WTC11 (cell line): ENCODE data around the gene RPL29. TPM values are rescaled to one million over a fixed set of nuclear protein-coding genes. Genes with fewer than 3 reads are reported as not detected.

Experiments used
- ATAC-seq: fragments of 200-7000 bp; cut with Tn5 transposase; 2 replicates; pipeline ENCODE4 v1.10.0; 2021; ENCODE audit warnings: mild to moderate bottlenecking, moderate library complexity
- CTCF ChIA-PET: fragments of 300-600 bp; sonication (Branson Sonifier 250); formaldehyde crosslinking; loops from one replicate; lab custom pipeline; 2021; ENCODE audit warnings: antibody characterized with exemption; lab: Charles Lee
- POLR2A ChIA-PET: fragments of 350-600 bp; sonication (Branson Sonifier 250); formaldehyde crosslinking; loops from one replicate; lab custom pipeline; 2021; ENCODE audit warnings: antibody characterized with exemption; lab: Charles Lee
- DNase-seq: peaks from one replicate; pipeline ENCODE4 v3.0.0; 2021; ENCODE audit warnings: low spot score
- H3K27ac Mint-ChIP-seq: 2 replicates; pipeline ENCODE4 v1.8.0; 2021; ENCODE audit warnings: mixed read lengths
- H3K27me3 Mint-ChIP-seq: 2 replicates; pipeline ENCODE4 v1.8.0; 2021; ENCODE audit warnings: low read depth, mild to moderate bottlenecking, moderate library complexity, mixed read lengths
- H3K36me3 Mint-ChIP-seq: 2 replicates; pipeline ENCODE4 v1.8.0; 2021; ENCODE audit warnings: mixed read lengths
- H3K4me1 Mint-ChIP-seq: 2 replicates; pipeline ENCODE4 v1.8.0; 2022; ENCODE audit warnings: mixed read lengths
- H3K4me3 Mint-ChIP-seq: 2 replicates; pipeline ENCODE4 v1.8.0; 2021; ENCODE audit warnings: mild to moderate bottlenecking, moderate library complexity, mixed read lengths
- H3K9me3 Mint-ChIP-seq: 2 replicates; pipeline ENCODE4 v1.8.0; 2021; ENCODE audit warnings: mixed read lengths
- CREB1 ChIP-seq: sonication (generic); formaldehyde crosslinking; IDR thresholded peaks from 2 replicates; pipeline ENCODE4 v1.8.0; 2023; ENCODE audit warnings: mild to moderate bottlenecking, missing genetic modification reagents
- ELF4 ChIP-seq: sonication (generic); formaldehyde crosslinking; IDR thresholded peaks from 2 replicates; pipeline ENCODE4 v1.8.1; 2022; ENCODE audit warnings: low read depth, mild to moderate bottlenecking, moderate library complexity, missing genetic modification reagents
- FOXK1 ChIP-seq: sonication (generic); formaldehyde crosslinking; IDR thresholded peaks from 2 replicates; pipeline ENCODE4 v1.8.0; 2022; ENCODE audit warnings: mild to moderate bottlenecking, moderate library complexity, missing genetic modification reagents
- GABPB1 ChIP-seq: sonication (generic); formaldehyde crosslinking; IDR thresholded peaks from 2 replicates; pipeline ENCODE4 v1.8.1; 2023; ENCODE audit warnings: mild to moderate bottlenecking, missing genetic modification reagents
- RELA ChIP-seq: sonication (generic); formaldehyde crosslinking; IDR thresholded peaks from 2 replicates; pipeline ENCODE4 v1.8.1; 2022; ENCODE audit warnings: missing genetic modification reagents, mild to moderate bottlenecking, borderline replicate concordance
- SMAD4 ChIP-seq: sonication (generic); formaldehyde crosslinking; IDR thresholded peaks from 2 replicates; pipeline ENCODE4 v1.8.0; 2022; ENCODE audit warnings: mild to moderate bottlenecking, missing genetic modification reagents
- TEAD4 ChIP-seq: sonication (generic); formaldehyde crosslinking; IDR thresholded peaks from 2 replicates; pipeline ENCODE4 v1.8.0; 2022; ENCODE audit warnings: mild to moderate bottlenecking, missing genetic modification reagents
- ZNF416 ChIP-seq: fragments of 250-450 bp; sonication (Bioruptor Pico); IDR thresholded peaks from 2 replicates; pipeline ENCODE4 v1.9.0; 2021; ENCODE audit warnings: mild to moderate bottlenecking, inconsistent platforms
- ZNF423 ChIP-seq: fragments of 250-450 bp; sonication (Bioruptor Pico); IDR thresholded peaks from 2 replicates; pipeline ENCODE4 v2.1.2; 2022; ENCODE audit warnings: mild to moderate bottlenecking, moderate library complexity
- total RNA-seq: library from RNA; stranded (reverse); gene quantifications from 3 replicates; pipeline ENCODE4 v1.2.3, GENCODE V29; 2021
- TF ChIP-seq, protein P1 (sequence below): sonication (generic); formaldehyde crosslinking; IDR thresholded peaks from 2 replicates; pipeline ENCODE4 v1.8.1; 2022; ENCODE audit warnings: mild to moderate bottlenecking, moderate library complexity, missing genetic modification reagents
- TF ChIP-seq, protein P2 (sequence below): fragments of 250-450 bp; sonication (Bioruptor Pico); IDR thresholded peaks from 2 replicates; pipeline ENCODE4 v1.9.0; 2021; ENCODE audit warnings: mild to moderate bottlenecking
- TF ChIP-seq, protein P3 (sequence below): fragments of 250-450 bp; sonication (Bioruptor Pico); IDR thresholded peaks from 2 replicates; pipeline ENCODE4 v1.9.0; 2021; ENCODE audit warnings: mild to moderate bottlenecking, borderline replicate concordance
- TF ChIP-seq, protein P4 (sequence below): sonication (generic); formaldehyde crosslinking; IDR thresholded peaks from 2 replicates; pipeline ENCODE4 v1.8.1; 2023; ENCODE audit warnings: mild to moderate bottlenecking, moderate library complexity, missing genetic modification reagents
- TF ChIP-seq, protein P5 (sequence below): fragments of 250-450 bp; sonication (Bioruptor Pico); IDR thresholded peaks from 2 replicates; pipeline ENCODE4 v1.8.0; 2021; ENCODE audit warnings: mild to moderate bottlenecking
- TF ChIP-seq, protein P6 (sequence below): sonication (generic); formaldehyde crosslinking; IDR thresholded peaks from 2 replicates; pipeline ENCODE4 v1.8.1; 2023; ENCODE audit warnings: mild to moderate bottlenecking, missing genetic modification reagents, borderline replicate concordance
- TF ChIP-seq, protein P7 (sequence below): fragments of 250-450 bp; sonication (Bioruptor Pico); IDR thresholded peaks from 2 replicates; pipeline ENCODE4 v1.9.0; 2021; ENCODE audit warnings: moderate library complexity, mild to moderate bottlenecking, inconsistent platforms, borderline replicate concordance

The RPL29 gene
- total RNA-seq, 1 experiment from 2014 or later = 1,343 TPM

DNA sequence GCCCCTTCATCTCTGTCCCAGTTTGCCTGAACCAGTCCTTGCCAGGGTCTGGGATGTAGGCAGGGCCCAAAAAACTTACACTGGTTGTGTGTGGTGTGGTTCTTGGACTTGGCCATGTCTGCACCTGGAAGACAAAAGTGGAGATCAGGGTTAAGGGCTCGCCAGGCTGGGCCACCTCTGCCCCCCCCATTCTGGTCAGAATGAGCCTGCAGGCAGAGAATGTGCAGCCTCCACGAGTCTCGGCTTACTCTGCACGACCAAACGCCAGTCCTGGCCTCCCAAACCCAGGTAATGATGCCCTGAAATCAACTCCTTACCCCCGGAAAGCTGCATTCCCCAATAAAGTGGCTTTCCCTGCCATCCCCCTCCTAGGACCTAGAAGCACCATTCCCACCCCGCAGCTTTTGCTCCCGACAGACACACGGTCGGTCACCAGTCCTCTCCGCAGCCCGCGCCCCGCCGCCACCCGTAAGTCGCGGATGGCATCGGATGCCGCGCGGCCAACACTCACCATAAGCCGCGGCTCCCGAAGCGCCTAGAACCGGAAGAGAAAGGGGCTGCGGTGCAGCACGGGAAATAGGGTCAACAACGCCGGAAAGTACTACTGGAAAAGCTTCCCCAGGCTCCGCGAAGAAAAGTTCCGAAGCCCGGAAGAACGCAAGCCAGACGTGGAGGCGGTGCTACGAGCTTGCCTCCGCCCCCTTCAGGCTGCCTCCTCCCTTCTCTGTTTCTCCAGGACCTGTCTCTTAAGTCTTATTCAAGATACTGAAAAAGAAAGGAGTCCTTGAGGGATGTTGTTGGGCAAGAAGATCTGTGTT, at the start of gene RPL29 (continued):
- TF ChIP-seq ZNF416 = peak; percentile 8; the same call in 1 of the 2 replicates
- TF ChIP-seq, protein P1, sequence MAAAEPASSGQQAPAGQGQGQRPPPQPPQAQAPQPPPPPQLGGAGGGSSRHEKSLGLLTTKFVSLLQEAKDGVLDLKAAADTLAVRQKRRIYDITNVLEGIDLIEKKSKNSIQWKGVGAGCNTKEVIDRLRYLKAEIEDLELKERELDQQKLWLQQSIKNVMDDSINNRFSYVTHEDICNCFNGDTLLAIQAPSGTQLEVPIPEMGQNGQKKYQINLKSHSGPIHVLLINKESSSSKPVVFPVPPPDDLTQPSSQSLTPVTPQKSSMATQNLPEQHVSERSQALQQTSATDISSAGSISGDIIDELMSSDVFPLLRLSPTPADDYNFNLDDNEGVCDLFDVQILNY = no peak
- no peak for TF ChIP-seq ZNF423 (CRISPR knock-in tag)
- peak; percentile 91 for TF ChIP-seq FOXK1 (CRISPR knock-in tag)
- TF ChIP-seq, protein P2, sequence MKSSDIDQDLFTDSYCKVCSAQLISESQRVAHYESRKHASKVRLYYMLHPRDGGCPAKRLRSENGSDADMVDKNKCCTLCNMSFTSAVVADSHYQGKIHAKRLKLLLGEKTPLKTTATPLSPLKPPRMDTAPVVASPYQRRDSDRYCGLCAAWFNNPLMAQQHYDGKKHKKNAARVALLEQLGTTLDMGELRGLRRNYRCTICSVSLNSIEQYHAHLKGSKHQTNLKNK = no peak
- TF ChIP-seq, protein P3, sequence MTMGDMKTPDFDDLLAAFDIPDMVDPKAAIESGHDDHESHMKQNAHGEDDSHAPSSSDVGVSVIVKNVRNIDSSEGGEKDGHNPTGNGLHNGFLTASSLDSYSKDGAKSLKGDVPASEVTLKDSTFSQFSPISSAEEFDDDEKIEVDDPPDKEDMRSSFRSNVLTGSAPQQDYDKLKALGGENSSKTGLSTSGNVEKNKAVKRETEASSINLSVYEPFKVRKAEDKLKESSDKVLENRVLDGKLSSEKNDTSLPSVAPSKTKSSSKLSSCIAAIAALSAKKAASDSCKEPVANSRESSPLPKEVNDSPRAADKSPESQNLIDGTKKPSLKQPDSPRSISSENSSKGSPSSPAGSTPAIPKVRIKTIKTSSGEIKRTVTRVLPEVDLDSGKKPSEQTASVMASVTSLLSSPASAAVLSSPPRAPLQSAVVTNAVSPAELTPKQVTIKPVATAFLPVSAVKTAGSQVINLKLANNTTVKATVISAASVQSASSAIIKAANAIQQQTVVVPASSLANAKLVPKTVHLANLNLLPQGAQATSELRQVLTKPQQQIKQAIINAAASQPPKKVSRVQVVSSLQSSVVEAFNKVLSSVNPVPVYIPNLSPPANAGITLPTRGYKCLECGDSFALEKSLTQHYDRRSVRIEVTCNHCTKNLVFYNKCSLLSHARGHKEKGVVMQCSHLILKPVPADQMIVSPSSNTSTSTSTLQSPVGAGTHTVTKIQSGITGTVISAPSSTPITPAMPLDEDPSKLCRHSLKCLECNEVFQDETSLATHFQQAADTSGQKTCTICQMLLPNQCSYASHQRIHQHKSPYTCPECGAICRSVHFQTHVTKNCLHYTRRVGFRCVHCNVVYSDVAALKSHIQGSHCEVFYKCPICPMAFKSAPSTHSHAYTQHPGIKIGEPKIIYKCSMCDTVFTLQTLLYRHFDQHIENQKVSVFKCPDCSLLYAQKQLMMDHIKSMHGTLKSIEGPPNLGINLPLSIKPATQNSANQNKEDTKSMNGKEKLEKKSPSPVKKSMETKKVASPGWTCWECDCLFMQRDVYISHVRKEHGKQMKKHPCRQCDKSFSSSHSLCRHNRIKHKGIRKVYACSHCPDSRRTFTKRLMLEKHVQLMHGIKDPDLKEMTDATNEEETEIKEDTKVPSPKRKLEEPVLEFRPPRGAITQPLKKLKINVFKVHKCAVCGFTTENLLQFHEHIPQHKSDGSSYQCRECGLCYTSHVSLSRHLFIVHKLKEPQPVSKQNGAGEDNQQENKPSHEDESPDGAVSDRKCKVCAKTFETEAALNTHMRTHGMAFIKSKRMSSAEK (CRISPR knock-in tag) = no peak
- no peak for TF ChIP-seq ELF4 (CRISPR knock-in tag)
- peak; percentile 92 for TF ChIP-seq GABPB1
- TF ChIP-seq CREB1 = peak; percentile 67; the same call in 1 of the 2 replicates
- TF ChIP-seq, protein P4, sequence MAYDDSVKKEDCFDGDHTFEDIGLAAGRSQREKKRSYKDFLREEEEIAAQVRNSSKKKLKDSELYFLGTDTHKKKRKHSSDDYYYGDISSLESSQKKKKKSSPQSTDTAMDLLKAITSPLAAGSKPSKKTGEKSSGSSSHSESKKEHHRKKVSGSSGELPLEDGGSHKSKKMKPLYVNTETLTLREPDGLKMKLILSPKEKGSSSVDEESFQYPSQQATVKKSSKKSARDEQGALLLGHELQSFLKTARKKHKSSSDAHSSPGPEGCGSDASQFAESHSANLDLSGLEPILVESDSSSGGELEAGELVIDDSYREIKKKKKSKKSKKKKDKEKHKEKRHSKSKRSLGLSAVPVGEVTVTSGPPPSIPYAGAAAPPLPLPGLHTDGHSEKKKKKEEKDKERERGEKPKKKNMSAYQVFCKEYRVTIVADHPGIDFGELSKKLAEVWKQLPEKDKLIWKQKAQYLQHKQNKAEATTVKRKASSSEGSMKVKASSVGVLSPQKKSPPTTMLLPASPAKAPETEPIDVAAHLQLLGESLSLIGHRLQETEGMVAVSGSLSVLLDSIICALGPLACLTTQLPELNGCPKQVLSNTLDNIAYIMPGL (CRISPR knock-in tag) = no peak; the same call in 1 of the 2 replicates
- no peak for TF ChIP-seq TEAD4 (CRISPR knock-in tag)
- no peak for TF ChIP-seq RELA (CRISPR knock-in tag)
- no peak for TF ChIP-seq SMAD4 (CRISPR knock-in tag)
- TF ChIP-seq, protein P5, sequence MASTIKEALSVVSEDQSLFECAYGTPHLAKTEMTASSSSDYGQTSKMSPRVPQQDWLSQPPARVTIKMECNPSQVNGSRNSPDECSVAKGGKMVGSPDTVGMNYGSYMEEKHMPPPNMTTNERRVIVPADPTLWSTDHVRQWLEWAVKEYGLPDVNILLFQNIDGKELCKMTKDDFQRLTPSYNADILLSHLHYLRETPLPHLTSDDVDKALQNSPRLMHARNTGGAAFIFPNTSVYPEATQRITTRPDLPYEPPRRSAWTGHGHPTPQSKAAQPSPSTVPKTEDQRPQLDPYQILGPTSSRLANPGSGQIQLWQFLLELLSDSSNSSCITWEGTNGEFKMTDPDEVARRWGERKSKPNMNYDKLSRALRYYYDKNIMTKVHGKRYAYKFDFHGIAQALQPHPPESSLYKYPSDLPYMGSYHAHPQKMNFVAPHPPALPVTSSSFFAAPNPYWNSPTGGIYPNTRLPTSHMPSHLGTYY (CRISPR knock-in tag) = no peak

DNA sequence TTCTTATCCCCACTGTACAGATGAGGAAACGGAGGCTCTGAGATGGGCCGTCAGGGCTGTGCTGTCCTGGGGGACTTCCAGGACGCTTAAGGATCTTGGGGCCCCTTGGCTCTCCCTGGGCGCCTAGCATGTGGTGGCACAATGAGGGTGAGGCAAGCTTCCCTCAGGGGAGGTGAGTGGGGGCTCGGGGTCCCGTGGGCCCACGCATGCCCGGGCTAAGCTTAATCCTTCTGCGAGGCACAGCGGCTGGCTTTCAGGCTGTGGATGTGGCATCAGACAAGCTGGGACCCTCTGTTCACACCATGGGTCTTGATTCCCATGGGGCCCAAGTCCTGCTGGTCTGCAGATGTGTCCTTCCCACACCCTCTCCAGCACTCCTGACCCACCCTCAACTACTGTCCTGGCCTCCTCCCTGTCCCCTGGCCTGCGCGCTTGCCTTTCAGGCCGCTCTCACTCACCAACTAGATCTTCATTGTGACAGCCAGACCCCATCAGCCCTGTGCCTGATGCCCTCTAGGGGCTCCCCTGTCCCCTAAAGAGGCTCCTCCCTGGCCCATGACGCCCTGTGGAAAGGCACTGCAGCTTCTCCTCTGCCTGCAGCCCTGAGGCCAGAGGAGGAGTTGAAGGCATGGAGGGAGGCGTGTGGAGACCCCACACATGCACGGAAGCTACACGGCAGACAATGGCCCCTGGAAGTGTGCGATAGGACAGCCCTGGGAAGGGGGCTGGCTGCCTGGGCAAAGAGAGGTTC, 49.3 kb upstream of the RPL29 start:
- no peaks in the 10 kb centered on the region for H3K27me3 Mint-ChIP-seq
- peaks cover 11% of the 10 kb centered on the region for H3K4me1 Mint-ChIP-seq
- ChIA-PET CTCF (interaction anchor here (0.6 to 7.0 kb wide), 14 partner anchors 9 to 175 kb away, joined by 3 to 58 read pairs (median 6); partner anchors contain the start of genes ABHD14B, ACY1, DUSP7 and POC1A), POLR2A (interaction anchor here (1.4 kb wide), 1 partner anchor 14 kb away, joined by 4 read pairs; no protein-coding TSS in a partner anchor)
- H3K36me3 Mint-ChIP-seq = peaks cover 4% of the 10 kb centered on the region
- ATAC-seq (peak; percentile 82), DNase-seq (peak; percentile 59)
- no peaks in the 10 kb centered on the region for H3K9me3 Mint-ChIP-seq
- no peak overlapping the region for H3K4me3 Mint-ChIP-seq
- peak overlapping the region; percentile 88 for H3K27ac Mint-ChIP-seq
- TF ChIP-seq, protein P6, sequence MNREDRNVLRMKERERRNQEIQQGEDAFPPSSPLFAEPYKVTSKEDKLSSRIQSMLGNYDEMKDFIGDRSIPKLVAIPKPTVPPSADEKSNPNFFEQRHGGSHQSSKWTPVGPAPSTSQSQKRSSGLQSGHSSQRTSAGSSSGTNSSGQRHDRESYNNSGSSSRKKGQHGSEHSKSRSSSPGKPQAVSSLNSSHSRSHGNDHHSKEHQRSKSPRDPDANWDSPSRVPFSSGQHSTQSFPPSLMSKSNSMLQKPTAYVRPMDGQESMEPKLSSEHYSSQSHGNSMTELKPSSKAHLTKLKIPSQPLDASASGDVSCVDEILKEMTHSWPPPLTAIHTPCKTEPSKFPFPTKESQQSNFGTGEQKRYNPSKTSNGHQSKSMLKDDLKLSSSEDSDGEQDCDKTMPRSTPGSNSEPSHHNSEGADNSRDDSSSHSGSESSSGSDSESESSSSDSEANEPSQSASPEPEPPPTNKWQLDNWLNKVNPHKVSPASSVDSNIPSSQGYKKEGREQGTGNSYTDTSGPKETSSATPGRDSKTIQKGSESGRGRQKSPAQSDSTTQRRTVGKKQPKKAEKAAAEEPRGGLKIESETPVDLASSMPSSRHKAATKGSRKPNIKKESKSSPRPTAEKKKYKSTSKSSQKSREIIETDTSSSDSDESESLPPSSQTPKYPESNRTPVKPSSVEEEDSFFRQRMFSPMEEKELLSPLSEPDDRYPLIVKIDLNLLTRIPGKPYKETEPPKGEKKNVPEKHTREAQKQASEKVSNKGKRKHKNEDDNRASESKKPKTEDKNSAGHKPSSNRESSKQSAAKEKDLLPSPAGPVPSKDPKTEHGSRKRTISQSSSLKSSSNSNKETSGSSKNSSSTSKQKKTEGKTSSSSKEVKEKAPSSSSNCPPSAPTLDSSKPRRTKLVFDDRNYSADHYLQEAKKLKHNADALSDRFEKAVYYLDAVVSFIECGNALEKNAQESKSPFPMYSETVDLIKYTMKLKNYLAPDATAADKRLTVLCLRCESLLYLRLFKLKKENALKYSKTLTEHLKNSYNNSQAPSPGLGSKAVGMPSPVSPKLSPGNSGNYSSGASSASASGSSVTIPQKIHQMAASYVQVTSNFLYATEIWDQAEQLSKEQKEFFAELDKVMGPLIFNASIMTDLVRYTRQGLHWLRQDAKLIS (CRISPR knock-in tag) = no peak
- TF ChIP-seq ELF4 (CRISPR knock-in tag) = no peak
- TF ChIP-seq, protein P7, sequence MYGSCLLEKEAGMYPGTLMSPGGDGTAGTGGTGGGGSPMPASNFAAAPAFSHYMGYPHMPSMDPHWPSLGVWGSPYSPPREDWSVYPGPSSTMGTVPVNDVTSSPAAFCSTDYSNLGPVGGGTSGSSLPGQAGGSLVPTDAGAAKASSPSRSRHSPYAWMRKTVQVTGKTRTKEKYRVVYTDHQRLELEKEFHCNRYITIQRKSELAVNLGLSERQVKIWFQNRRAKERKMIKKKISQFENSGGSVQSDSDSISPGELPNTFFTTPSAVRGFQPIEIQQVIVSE (CRISPR knock-in tag) = no peak
- TF ChIP-seq GABPB1 = no peak
- TF ChIP-seq, protein P2 = no peak
- TF ChIP-seq, protein P5 (CRISPR knock-in tag) = no peak
